ENCODE data around the gene SOX12.

GRCh38 chr20:300345-300990 lies 24.9 kb upstream of the SOX12 start:
- TF ChIP-seq CTCF (IDR thresholded peaks at IDR 0.05; ENCODE audit: insufficient read depth, low read length, poor library complexity, severe bottlenecking) = no peak
- no peak for TF ChIP-seq EZH2phosphoT487 (conservative IDR thresholded peaks at IDR 0.05; ENCODE audit: low read length)
